ENCODE data around the gene TNFRSF8. TPM values are rescaled to one million over a fixed set of nuclear protein-coding genes. Genes with fewer than 3 reads are reported as not detected.

TNFRSF8 gene
- polyA plus RNA-seq, 1 donor (not counting 4 experiments of a cell fraction or from before 2014, with no cell fraction given) = 0.03 TPM

DNA sequence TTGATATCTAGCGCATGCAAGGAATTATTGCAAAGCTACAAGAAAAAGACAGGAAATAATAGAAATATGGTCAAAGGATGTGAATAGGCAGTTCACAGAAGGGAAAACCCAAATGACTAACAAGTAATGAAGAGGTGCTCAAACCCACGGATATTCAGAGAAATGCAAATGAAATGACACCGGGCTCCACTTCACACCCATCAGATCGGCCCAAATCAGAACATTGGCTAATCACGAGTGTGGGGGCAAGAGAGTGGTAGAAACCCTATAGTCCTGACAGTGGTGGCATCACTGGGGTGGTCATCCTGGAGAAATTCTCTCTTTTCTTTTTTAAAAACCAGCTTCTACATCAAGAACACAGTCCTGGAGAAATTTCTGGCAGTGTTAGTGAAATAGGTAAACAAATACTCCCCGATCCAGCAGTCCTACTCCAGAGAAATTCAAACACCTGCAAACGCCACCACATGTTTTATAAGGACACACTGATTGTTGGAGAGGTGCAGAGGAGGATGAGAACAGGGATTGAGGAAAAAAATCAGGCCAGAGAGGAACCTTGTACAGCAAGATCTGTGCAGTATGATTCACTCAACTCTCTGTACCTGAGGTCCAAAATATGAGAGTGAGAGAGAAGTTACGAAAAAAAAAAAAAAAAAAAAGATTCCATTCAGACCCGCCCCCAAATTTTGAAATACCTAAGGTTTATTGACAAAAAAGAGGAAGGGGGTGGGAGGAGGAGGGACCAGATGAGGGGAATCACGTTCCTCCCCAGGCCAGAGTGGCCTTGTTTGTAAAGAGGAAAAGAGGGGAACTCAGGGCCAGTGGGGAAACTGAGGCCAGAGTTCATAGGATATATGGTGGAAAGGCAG is 94.5 kb downstream of the TNFRSF8 start:
- H3K9ac ChIP-seq (ENCODE audit: control insufficient read depth, extremely low read depth, insufficient read depth, low read length) = no peak overlapping the region
- H4K20me1 ChIP-seq (ENCODE audit: control insufficient read depth, extremely low read depth, insufficient read depth, low read length) = no peaks in the 10 kb centered on the region
- H3K4me2 ChIP-seq (ENCODE audit: control insufficient read depth, extremely low read depth, insufficient read depth, low read depth, low read length) = no peak overlapping the region
- TF ChIP-seq EZH2 (IDR thresholded peaks at IDR 0.05; ENCODE audit: low read length) (no peak), CTCF (optimal IDR thresholded peaks at IDR 0.05 in 1 of 3, IDR thresholded peaks at IDR 0.05 in 1 of 3, conservative IDR thresholded peaks at IDR 0.05 in 1 of 3; ENCODE audit: extremely low read depth in 1 of 3, insufficient read depth in 2 of 3, low read length in 3 of 3) (no peak)
- DNase-seq (ENCODE audit: low read depth, low spot score) (no peak), FAIRE-seq (no peak)
- H3K27ac ChIP-seq (ENCODE audit: control insufficient read depth, insufficient read depth, low read length) = no peak overlapping the region
- dilution Hi-C loops (cut with MboI; ENCODE audit: extremely low pct_ligation_motif_present, low sequenced_read_pairs) = no loop called here
- H2AFZ ChIP-seq (ENCODE audit: control insufficient read depth, low read length) = no peak overlapping the region
- H3K4me3 ChIP-seq (ENCODE audit: control insufficient read depth in 2 of 3, extremely low read depth in 1 of 3, insufficient read depth in 2 of 3, low read depth in 1 of 3, low read length in 3 of 3) = no peak overlapping the region
- peaks cover 17% of the 10 kb centered on the region for H3K4me1 ChIP-seq (ENCODE audit: control insufficient read depth, extremely low read depth, insufficient read depth, low read length)
- H3K9me3 ChIP-seq (ENCODE audit: control insufficient read depth, low read depth, low read length) = no peaks in the 10 kb centered on the region
- no peaks in the 10 kb centered on the region for H3K79me2 ChIP-seq (ENCODE audit: control insufficient read depth, insufficient read depth, low read length)
- no peaks in the 10 kb centered on the region for H3K9me1 ChIP-seq (ENCODE audit: control insufficient read depth, extremely low read depth, insufficient read depth, low read length)
- peaks cover 4% of the 10 kb centered on the region for H3K27me3 ChIP-seq (ENCODE audit: control insufficient read depth, extremely low read depth, insufficient read depth, low read length)
- H3K36me3 ChIP-seq (ENCODE audit: control insufficient read depth in 2 of 2, extremely low read depth in 1 of 2, insufficient read depth in 2 of 2, low read length in 2 of 2) = no peaks in the 10 kb centered on the region

DNA sequence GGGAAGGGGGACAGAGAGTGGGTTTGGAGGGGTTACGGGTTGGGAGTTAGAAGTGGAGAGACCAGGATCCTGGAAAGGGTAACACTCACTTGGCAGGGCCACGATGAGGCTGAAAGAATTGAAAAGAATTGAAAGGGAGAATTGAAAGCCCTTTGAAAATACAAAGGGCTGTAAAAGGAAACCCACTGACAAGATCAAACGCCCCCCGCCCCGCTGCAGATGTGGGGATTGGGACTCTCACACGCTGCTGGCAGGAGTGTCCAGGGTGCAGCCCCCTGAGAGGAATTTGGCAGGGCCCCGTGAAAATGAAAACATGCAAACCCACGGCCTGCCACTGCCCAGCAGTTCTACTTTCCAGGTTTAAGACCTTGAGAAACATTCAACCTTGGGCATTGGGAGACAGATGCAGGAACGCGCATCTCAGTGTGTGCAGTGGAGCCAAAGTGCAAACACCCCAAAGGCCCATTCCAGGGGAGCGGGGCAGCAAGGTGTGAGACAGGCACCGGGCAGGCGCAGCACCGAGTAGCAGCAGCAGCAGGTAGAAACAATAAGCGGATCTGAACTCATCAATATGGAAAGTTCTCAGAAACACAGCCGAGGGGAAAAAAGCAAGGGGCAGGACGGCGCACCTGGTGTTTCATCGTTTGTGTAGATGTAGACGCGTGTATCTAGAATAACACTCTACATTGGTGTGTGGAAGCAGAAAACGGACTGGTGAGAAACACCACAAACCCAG is 95.4 kb downstream of the TNFRSF8 start:
- dilution Hi-C loops (cut with MboI; ENCODE audit: extremely low pct_ligation_motif_present, low sequenced_read_pairs) = no loop called here
- no peaks in the 10 kb centered on the region for H3K79me2 ChIP-seq (ENCODE audit: control insufficient read depth, insufficient read depth, low read length)
- H3K4me1 ChIP-seq (ENCODE audit: control insufficient read depth, extremely low read depth, insufficient read depth, low read length) = peaks cover 17% of the 10 kb centered on the region
- H3K9me1 ChIP-seq (ENCODE audit: control insufficient read depth, extremely low read depth, insufficient read depth, low read length) = no peaks in the 10 kb centered on the region
- TF ChIP-seq EZH2 (IDR thresholded peaks at IDR 0.05; ENCODE audit: low read length) (no peak), CTCF (optimal IDR thresholded peaks at IDR 0.05 in 1 of 3, IDR thresholded peaks at IDR 0.05 in 1 of 3, conservative IDR thresholded peaks at IDR 0.05 in 1 of 3; ENCODE audit: extremely low read depth in 1 of 3, insufficient read depth in 2 of 3, low read length in 3 of 3) (no peak)
- no peak overlapping the region for H3K4me2 ChIP-seq (ENCODE audit: control insufficient read depth, extremely low read depth, insufficient read depth, low read depth, low read length)
- H2AFZ ChIP-seq (ENCODE audit: control insufficient read depth, low read length) = no peak overlapping the region
- H3K4me3 ChIP-seq (ENCODE audit: control insufficient read depth in 2 of 3, extremely low read depth in 1 of 3, insufficient read depth in 2 of 3, low read depth in 1 of 3, low read length in 3 of 3) = no peak overlapping the region
- H3K27me3 ChIP-seq (ENCODE audit: control insufficient read depth, extremely low read depth, insufficient read depth, low read length) = no peaks in the 10 kb centered on the region
- no peak overlapping the region for H3K9ac ChIP-seq (ENCODE audit: control insufficient read depth, extremely low read depth, insufficient read depth, low read length)
- H4K20me1 ChIP-seq (ENCODE audit: control insufficient read depth, extremely low read depth, insufficient read depth, low read length) = no peaks in the 10 kb centered on the region
- H3K9me3 ChIP-seq (ENCODE audit: control insufficient read depth, low read depth, low read length) = no peaks in the 10 kb centered on the region
- DNase-seq (ENCODE audit: low read depth, low spot score) (no peak), FAIRE-seq (no peak)
- H3K27ac ChIP-seq (ENCODE audit: control insufficient read depth, insufficient read depth, low read length) = no peak overlapping the region
- H3K36me3 ChIP-seq (ENCODE audit: control insufficient read depth in 2 of 2, extremely low read depth in 1 of 2, insufficient read depth in 2 of 2, low read length in 2 of 2) = no peaks in the 10 kb centered on the region

Data from keratinocyte (primary cell).